NCI-H2107 treated with DMSO at 0.1 percent for 48 hours (cell line): Measurements from ENCODE around the gene CD82.

ENCODE experiments used
- DNase-seq: peaks from one replicate; lab custom pipeline; 2025; ENCODE audit not compliant: unreplicated experiment; lab: John Stamatoyannopoulos, UW

Gene CD82

DNA sequence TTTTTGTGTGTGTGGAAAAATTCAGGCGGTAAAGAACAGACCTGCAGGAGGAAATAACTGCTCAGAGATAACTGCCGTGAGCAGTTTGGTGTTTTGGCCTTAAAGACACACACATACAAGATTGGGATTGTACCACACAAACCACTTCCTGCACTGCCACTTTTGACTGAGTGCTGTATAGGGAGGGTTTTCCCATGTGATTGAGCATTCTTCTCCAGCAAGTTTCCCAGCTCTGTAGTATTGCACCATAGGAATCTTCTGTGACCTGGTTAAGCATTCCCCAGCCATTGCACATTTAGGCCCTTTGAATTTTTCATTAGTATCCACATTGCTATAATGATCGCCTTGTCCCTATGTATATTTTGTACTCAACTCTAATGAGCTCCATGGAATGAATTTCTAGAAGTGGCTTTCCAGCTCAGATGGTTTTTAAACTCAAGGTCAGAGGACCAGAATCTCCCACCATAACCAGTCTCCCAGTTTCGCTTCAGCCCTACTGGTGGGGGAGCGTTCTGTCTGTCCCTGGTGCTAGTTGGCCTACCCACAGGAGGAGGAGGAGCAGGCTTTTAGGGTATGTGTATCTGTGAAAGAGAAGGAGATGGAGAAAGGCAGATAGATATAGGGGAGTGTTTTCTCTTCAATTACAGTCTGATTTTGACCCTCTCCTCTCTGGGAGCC, 9.3 kb downstream of the CD82 start:
- no peak for DNase-seq

DNA sequence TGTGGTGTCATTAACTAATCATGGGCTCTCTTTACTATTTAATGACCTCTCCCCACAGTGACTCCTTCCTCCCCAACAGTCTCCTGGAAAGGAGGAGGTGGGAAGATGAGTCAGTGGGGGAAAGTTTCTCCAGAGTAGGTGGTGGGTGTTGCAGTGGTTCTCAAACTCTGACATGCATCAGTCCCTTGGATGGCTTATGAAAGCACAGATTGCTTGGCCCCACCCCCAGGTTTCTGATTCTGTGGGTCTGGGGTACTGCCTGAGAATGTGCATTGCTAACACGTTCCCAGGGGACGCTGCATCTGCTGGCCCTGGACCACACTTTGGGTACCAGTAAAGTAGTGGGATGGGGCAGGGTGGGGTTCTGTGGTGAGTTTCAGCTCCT, 9.8 kb downstream of the CD82 start:
- DNase-seq: no peak

DNA sequence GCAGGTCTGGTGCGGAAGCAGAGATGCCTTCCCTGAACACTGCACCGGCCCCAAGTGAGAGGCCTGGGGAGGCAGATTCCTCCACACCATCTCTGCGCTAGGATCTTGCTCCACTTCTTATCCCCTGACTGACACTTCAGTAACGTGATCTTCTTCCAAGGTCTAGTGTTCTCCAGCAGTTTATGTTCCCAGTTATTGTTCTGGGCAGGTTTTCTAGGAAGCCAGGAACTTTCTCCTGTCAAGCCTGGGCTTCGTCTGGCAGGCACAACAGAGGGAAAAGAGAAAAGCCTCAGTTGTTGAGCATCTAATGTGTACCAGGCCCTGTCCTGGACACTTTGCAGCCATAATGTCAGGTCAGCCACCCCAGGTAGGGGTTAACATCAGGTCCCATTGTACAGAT, 10.5 kb downstream of the CD82 start:
- no peak for DNase-seq

DNA sequence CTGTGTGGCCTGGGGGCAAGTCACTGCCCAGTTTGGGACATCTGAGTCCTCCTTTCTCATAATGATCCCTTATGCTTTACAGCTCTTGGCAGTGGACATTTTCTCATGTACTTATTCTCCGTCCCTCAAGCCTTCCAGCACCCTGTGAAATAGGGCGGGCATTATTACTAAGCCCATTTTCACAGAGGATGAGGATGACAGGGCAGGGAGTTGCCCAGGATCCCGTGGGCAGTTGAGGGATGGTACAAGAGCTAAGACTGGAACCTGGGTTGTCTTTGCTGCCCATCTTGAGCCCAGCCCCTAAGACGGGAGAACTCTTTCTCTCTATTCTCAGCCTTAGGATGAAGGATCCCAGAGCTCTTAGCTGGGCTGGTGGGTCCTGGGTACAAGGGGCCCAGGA, 11.2 kb downstream of the CD82 start:
- no peak for DNase-seq

DNA sequence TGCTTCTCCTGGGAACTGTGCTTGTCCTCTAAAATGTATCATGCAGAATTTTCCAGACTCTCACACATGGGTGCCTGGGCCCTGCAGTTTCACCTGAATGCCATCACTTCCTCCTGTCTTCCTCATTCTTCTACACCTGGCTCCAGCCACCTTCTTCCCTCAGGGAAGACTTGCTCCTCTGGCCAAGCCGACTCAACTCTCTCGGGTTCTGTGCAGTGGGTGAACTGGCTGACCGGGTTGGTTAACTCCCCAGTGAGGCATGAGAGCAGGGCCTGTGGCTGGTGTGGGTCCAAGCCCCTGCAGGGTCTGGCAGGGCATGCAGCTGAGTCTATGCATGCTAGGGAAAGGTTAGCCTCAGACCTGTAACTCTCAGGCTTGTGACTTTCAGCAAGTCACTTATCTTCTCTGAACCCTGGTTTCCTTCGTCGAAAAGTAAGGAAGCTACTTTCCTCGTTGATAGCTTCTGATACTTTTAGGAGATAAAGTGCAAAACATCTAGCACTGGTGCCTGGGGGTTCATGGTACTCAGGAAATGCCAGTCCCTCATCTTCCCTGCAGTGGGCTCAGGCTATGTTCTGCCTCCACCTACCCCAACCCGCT, 11.9 kb downstream of the CD82 start:
- no peak for DNase-seq

DNA sequence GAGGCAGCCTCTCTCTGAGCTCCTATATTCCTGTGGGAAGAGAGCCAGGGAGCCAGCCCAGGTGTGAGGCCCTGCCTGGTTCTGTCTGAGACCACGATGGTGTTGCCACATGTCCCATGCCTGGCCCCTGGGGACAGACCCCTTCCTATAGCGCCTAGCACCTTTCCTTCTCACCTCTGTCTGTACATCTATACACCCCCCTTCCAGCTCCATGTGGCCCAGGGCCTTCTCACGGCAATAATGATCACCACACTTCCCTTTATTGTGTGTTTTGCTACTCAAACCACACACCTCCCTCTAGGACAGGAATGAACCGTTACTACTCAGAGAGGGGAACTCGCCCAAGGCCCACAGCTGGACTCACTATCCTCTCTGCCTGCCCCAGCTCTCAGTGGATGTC, 12.8 kb downstream of the CD82 start:
- DNase-seq: no peak

DNA sequence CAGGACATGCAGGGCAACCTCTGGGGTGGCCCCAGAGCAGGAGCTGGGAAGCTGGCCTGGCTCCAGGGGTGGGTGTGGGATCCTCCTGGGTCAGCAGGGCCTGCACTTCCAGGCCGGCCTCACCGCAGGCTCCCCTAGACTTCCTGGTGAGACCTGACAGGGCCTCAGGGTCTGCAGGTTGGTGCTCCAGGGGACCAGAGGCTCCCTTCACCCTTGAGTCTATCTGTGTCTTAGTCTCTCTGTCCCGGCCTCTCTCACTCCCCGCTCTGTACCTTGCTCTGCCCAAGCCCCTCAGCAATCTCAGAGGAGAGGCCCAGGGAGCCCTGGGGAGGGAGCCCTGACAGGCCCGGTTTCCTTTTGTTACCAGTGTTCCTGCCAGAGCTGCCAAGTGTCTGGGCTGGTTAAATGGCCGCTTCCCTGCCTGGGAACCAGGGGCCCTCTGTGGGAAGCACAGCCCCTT, 13.9 kb downstream of the CD82 start:
- no peak for DNase-seq

DNA sequence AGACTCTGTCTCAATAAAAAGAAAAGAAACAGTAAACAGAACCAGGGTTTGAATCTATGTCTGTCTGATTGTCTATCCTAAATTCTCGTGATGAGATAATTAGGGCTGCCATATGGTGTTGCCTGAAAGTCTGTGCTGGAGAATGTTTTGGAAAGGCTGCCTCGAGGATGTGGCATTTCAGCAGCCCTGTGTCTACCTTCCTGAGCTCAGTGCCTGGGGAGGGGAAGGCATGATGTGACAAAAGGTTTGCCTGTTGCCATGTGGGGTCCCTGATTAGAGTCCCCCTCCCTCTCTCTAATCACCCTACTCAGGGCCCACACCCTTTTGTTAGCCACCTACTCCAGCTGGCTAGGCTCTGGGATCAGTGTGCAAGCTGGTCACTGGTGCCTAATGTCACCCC, 15.2 kb downstream of the CD82 start:
- no peak for DNase-seq

DNA sequence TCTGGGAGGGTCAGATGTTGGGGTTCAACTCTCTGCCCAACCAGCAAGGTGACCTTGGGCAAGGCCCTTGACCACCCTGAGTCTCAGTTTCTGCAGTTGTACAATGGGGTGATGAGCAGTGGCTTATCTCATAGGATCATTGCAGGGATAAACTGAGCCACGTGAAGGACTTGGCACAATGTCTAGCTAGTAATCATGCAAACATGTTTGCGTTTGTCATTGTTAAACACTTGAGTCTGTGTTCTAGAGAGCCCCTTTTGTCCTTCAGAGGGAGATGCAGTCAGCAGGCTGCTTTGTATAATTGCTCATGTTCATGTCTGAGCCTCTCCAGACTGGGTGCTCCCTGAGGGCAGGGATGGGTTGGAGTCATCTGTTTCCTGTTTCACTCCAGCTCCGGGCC, 15.8 kb downstream of the CD82 start:
- DNase-seq: no peak

DNA sequence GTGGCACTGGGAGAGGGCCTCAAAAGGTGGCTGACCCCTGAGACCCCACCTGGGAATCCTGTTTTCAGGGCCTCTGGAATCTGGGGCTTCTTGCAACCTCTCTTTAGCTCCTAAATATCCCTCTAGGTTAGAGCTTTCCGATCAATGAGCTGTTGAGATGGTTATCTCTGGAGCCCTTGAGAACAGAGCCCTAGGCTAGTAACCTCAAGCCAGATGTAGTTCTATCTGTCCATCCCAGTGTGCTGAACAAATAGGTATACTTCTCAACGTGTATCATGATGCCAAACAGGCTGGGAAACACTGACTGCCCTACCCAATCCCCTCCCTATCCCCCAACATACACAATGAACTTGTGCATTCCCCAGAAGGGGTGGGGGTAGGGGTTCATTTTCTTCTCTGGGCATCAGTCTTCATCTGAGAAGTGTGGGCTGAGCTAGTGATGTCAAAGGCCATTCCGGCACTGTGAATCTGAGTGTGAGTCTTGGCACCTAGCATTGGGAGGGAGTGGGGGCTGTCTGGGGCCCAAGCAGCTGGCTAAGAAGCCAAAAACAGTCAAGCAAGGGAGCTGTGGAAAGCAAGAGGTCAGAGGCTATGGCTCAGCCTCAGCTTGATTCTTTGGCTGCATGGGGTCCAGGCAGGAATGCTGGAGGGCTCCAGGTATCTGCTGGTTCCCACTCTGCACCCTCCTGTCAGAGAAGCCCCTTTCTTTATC, 17.3 kb downstream of the CD82 start:
- DNase-seq: no peak

DNA sequence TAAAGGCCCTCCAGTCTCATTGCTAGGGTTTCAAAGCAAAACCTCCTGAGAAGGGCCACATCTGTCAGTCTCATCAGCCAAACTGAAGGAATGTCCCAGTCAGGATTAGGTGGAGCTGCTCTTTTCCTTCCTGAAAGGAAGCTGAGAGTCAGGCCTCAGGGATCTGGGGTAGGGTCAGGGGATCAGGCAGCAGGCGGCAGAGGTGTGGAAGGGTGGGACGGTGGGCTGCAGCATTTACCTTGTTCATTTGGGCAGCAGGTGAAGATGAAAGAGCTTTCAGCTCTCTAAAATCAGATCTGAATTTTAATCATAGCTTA, 17.8 kb downstream of the CD82 start:
- no peak for DNase-seq

DNA sequence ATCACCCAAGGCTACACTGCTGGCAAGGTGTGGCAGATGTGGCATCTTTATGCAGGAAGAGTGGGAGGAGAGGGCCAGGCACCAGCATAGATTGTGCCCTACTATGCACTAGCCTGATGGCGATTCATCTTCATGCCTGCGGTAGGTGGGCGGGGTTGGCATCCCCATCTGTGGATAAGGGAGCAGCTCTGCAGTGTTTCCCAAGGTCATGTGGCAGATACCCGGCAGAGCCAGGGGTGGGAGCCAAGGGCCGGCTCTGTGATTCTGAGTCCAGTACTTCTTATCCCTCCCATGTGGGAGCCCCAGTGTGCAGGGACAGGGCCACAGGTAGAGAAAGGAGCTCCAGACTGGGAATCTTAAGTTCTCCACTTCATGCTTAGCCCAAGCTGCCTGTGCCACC, 20.0 kb downstream of the CD82 start:
- no peak for DNase-seq

DNA sequence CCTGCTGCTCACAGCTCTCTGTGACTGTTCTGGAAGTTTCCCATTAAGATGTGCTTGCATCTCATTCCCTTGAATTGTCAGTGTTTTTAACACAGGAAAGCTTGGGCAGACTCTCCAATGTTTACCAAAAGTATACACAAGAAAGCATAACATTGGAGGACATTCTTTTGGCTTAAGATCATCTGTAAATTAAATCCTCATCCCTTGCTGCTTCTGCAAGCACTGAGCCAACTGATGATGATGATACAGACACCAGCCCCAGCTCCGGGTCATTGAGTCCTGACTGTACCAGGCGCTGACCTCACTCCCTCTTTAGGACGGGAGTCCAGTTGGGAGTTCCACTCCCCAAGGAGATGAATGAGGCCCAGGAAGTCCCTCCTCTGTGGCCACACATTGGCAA, 23.8 kb downstream of the CD82 start:
- DNase-seq: no peak

DNA sequence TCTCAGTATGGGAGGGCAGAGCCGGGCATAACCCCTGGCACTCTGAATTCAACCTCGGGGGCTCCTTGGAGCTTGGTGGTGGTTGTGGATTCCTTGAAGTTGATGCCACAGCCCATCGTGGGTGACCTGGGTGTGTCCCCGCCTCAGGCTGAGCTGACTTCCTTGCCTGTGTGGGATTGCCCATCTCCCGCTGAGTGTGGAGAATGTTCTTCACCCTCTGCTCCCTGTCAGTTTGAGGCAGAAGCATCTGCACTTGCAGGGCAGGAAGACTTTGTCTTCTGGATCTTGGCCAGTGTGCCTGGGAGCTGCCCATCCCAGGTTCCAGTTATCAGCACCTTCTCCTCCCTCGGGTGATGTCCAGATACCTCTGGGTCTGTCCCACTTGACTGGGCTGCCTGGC, 25.3 kb downstream of the CD82 start:
- DNase-seq: no peak

DNA sequence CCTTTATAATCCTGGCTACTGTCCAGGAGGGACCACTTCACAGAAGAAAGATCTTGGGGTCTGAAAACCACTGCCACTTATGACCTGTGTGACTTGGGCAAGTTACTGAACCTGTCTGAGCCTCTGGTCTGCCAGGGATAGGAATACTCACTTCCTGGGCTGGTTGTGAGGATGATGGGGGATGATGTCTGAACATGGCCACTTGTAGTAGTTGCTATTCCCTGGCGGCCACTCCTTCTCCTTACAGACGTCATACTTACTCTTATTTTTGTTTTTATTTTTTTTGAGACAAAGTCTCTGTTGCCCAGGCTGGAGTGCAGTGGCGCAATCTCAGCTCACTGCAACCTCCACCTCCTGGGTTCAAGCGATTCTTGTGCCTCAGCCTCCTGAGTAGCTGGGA, 26.1 kb downstream of the CD82 start:
- DNase-seq: no peak

DNA sequence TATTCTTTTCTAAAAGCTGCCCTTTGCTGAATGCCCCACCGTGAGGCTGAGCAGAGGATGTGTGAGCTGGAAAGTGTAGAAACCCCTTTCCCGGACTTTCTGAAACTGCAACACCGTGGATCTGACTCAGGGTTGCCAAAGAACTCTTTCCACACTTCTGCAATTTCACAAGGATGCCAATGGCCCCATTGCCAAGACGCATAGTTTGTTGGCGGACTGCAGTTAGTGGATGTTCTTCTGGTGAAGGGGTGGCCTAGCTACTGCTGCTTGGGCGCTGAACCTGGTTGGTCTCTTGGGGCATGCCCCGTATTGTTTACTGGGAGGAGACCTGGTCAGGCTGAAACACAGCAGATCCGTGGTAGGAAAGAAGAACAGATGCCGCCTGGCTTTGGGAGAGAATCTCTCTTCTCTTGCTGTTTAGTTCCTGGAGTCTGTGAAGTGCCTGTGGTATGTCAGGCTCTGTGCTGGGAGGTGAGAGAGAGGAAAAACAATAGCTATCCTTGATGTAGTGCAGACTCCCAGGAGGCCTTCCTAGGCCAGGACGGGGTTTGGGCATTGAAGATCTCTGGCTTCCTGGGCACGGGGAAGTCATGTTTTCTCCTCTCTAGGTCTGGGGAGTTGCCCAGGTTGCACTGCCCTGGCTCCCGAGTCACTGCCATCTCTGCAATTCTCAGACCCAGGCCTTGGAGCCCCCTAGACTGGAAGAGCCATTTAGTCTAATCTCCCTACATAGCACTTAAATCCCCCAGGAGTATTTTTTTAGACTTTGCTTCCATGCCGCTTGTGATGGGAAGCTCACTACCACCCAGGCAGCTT, 26.9 kb downstream of the CD82 start:
- no peak for DNase-seq

DNA sequence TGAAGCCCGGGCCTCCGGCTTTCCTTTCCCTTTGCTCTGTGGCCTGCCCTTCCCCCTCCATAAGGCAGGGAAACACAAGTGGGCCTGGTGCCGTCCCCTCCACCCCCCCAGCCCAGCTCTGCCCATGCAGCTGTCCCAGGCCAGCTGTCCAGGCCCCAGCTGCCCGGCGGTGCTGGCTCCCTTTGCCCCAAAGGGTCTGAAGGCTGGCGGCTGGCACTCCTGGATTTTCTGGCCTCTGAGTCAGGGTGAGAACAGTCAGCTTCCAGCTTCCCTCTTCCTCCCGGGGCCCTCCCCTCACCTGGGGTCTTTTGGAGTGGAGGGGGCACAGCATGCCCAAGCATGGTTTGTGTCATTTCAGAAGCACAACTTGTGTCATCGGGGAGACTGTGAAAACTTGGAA, 27.8 kb downstream of the CD82 start:
- DNase-seq: no peak

DNA sequence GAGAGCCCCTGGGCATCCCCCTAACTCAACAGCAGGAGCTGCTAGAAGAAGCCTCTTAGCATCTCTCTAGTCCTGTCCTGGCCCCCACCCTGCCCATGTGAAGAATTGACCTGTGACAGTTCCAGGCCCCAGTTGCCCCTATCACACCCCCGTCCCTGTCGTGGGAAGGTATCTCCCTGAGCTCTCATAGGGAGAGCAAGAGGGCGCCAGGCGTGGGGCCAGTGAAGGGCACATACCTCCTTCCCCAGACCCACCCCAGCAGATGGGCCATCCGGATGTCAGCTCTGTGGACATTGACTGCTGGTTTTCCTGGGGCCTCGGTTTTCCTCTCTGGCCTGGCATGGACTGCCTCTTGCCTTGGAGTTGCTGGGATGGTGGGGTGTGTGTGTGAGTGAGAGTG, 29.5 kb downstream of the CD82 start:
- no peak for DNase-seq

DNA sequence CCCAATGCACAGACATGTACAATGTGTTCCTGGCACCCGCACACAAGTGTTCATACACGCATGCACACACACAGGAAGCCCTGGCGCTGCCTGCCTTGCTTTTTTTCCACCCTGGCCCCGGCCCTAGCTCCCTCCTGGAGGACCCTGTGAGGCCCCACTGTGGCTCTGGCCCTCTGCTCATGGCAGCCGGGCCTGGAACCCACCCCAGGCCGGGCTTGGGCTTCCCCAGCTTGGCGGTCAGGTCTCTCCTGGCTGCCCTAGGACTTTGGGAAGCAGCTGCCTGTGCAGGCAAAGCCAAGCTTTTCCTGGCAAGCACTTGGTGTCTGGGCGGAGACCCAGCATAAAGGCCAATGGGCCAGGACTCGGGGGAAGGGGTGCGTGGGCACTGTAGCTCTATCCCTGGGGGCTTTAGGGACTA, 30.5 kb downstream of the CD82 start:
- DNase-seq: no peak

DNA sequence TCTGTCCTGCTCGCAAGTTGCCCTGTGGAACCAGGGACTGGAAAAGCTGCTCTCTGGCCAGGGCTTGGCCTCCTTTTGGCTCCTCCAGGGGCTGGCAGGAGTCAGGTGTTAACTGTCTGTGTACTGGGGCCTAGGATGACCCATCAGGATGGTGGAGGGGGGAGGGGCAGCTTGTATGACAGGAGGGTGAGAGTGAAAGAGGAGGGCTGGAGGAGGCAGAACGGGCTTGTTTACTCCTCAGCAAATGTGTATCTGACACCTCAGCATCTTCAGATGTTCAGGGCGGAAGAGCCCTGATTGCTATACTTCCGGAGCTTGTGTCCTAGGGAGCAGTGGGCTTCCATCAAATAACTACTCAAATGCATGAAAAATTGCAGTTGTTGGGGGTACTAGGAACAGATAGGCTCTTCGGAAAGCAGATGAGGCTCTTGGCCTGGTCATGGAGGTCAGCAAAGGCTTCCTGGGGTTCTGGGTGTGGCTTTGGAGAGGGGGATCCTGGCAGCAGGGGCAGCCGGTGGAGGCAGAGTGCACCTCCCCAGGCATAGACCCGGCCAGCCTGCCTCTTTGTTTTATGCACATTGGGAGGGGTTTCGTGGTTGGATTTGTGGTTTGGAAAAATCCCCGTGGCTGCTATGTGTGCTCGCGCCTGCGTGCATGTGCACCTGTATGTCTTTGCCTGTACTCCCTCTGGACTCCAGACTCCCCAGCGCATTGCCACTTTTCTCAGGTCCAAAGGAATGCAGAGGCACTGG, 31.2 kb downstream of the CD82 start:
- DNase-seq: no peak

DNA sequence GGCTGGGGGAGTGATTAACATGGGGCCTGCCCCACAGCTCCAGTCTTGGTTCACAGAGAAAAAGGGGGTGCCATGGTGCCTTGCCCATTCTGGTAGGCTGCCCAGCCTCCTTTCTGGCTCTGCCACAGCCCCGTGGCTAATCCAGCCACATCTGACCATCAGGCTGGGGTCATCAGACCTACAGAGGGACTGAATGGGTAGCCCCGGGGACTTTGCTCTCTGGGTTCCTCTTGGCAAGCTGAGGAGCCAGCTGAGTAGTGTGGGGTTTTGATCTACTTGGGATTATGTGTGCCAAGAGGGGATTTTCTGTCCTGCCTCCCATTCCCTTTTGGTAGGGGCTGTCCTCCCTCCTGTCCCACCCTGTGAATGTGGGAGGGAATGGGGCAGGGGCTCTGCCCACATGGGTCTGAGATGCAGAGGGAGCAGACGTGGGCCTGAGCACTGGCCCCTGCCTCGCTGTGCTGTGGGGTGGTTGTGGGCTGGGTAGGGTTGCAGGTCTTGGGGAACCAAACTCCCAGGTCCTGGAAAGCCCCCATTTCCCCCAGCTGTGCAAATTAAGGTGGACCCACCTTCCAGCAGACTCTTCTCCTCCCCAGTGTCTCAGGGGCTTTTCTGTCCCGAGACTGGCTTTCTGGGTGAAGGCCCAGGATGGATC, 32.0 kb downstream of the CD82 start:
- no peak for DNase-seq
